Activated gamma-delta T cell treated with anti-CD3 and anti-CD28 coated beads, Interleukin-2, amount 50 U/mL, for 16 hours (primary cell): ENCODE data around the gene ZNF595.
"Not testable (repeated sequence)": the region's sequence is repeated elsewhere in the genome, so short reads cannot be mapped to it uniquely, and the experiment has no call there.

ENCODE experiments used
- DNase-seq: peaks from one replicate; pipeline ENCODE4 v3.0.0-alpha.2; 2020; ENCODE audit warnings: low read depth

Gene ZNF595

DNA sequence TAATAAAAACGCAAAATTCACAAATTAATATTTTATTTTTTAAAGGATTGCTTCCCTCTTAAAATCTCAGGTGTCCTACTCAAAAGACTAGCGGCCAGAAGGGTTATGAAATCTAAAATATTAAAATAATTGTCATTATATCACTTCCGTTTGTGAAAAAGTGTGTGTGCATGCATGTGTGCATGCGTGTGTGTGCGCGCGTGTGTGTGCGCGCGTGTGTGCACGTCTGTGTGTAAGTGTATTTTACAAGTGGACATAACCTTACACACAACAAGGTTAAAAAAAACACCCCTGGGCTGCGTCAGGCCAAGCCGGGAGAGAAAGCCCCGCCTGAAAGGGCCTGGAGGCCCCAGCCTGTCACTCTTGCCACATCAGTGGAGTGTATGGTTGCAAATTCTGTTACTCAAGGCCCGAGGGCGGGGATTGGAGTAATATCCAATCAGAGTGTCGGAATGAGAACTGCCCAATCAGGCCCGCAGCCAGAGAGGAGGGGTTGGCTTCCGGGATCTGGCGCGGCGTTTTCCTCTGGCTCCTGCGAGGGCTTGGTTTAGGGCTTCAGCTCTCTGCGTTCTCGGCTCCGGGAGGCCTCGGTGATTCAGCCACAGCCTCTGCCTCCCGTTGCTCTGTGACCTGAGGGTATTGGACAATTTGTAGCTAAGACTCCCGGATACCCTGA, at the start of gene ZNF595:
ZNF595 (plus strand) TSS at position 518 of the 676 bp plus-strand sequence. CDS start 168 bp downstream, outside the sequence.
- peak; percentile 3 for DNase-seq

DNA sequence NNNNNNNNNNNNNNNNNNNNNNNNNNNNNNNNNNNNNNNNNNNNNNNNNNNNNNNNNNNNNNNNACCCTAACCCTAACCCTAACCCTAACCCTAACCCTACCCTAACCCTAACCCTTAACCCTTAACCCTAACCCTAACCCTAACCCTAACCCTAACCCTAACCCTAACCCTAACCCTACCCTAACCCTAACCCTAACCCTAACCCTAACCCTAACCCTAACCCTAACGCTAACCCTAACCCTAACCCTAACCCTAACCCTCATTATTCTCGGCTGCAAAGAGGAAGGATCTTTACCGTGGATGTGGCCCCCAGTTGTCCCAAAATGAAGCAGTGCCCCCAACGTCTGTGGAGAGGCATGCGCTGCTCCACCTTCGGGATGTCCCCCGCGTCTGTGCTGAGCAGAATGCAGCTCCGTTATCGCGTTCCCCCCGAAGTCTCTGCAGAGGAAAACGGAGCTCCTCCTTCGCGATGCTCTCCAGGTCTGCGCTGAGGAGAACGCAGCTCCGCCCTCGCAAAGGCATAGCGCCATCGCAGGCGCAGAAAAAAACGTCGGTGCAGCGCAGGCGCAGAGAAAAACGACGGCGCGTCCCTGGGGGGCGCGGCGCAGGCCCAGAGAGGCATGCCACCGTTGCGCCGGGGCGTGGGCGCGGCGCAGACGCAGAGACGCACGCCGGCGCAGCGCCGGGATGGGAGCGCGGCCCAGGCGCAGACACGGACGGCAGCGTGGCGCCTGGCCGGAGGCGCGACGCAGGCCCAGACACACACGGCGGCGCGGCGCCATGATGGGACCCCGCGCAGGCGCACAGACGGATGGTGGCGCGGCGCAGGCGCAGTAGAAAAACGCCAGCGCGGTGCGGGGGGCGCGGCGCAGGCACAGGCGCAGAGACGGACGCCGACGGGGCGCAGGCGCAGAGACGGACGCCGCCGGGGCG, 42.9 kb upstream of the ZNF595 start:
- DNase-seq: not testable (repeated sequence)

DNA sequence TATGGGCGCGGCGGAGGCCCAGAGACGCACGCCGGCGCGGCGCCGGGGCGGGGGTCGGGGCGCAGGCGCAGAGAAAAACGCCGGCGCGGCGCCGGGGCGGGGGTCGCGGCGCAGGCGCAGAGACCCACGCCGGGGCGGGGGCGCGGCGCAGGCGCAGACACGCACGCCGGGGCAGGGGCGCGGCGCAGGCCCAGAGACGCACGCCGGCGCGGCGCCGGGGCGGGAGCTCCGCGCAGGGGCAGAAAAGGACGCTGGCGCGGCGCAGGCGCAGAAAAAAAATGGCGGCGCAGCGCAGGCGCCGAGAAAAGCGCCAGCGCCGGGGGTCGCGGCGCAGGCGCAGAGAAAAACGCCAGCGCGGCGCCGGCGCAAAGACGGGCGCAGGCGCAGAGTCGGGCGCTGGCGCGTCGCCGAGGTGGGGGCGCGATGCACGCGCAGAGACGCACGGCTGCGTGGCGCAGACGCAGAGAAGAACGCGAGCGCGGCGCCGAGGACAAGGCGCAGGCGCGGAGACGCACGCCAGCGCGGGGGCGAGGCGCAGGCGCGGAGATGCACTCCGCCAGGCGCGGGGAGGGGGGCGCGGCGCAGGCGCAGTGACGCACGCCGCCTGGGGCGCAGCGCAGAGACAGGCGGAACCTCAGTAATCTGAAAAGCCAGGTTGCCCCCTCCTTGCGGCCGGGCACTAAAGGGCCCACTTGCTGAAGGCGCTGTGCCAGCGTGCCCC, 41.9 kb upstream of the ZNF595 start:
- not testable (repeated sequence) for DNase-seq

DNA sequence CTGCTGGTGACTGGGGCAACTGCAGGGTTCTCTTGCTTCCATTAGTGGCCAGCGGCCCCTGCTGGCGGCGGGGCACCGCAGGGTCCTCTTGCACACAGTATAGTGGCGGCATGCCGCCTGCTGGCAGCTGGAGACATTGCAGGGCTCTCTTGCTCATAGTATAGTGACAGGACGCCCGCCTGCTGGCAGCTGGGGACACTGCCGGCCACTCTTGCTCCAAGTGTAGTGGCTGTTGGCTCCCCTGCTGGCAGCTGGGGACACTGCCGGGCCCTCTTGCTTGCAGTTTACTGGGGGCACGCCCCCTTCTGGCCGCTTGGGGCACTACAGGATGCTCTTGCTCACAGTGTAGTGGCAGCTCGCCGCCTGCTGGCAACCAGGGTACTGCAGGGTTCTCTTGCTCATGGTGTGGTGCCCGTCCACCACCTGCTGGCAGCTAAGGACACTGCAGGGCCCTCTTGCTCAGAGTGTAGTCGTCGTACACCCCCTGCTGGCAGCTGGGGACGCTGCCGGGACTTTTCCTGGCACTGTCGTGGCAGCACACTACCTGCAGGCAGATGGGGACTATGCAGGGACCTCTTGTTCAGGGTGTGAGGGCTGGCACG, 41.2 kb upstream of the ZNF595 start:
- DNase-seq: not testable (repeated sequence)

DNA sequence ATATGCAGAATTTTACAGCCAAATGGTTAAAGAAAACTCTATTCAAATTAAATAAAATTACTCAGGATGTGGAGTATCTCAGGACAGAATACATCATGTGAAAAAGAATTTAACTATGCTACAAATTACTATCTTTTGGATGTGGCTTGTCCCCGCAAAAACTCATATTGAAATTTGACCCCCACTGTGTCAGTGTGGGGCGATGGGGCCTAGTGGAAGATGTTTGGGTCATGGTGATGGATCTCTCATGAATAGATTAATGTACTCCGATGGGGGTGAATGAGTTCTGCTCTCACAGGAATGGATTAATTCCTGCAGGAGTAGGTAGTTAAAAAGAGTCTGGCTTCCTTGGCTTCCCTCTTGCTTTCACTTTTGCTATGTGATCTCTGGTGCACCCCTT, 35.0 kb upstream of the ZNF595 start:
- DNase-seq: not testable (repeated sequence)

DNA sequence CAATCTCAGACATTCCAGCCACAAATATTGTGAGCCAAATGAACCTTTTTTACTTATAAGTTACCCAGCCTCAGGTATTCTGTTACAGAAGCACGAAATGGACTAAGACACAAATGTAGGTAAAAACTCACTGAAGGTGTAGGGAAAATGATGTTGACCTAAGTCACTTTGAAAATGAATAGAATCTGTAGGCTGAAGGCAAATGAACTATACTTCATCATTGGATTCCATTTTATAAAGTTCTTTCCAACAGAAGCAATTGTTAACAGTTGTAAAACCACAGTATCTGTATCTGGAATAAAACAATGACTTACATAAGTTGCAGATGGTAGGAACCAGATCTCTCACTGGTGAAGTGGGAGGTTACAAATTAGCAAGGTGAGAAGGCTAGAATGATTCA, 34.5 kb upstream of the ZNF595 start:
- DNase-seq: not testable (repeated sequence)

DNA sequence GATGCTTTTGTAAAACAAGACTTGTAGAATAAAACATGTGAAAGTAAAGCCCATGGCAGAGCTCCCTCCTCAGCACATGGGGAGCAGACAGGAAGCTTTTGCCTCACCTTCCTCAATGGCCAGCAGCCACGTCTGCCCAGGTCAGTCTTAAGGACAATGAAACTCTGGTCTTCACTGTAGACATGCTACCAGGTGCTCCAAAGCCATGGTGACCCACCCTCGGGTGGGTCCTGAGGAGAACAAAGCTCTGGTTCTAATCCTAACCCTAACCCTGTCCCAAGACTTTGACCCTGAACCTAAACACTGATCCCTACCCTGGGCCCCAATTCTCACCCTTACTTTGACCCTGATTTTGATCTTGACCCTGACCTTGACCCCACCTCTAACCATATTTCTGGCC, 30.2 kb upstream of the ZNF595 start:
- not testable (repeated sequence) for DNase-seq

DNA sequence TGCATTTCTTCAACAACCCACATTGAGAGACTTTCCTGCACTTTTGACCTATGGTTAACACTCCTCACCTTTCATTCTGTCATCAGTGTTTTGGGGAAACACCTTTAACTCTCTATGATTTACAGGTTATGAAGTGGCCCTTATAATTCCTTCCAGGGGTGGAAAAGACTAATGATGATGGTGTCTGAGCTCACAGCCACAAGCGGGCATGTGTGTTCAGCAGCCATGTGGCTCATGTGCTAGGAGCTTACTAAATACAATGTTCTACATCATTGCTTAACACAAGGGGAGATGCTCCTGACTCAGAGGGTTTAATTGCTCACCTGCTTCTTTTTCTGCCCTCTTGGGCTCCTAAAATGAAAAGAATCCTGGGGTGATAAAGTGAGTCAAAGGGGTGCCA, 28.8 kb upstream of the ZNF595 start:
- not testable (repeated sequence) for DNase-seq

DNA sequence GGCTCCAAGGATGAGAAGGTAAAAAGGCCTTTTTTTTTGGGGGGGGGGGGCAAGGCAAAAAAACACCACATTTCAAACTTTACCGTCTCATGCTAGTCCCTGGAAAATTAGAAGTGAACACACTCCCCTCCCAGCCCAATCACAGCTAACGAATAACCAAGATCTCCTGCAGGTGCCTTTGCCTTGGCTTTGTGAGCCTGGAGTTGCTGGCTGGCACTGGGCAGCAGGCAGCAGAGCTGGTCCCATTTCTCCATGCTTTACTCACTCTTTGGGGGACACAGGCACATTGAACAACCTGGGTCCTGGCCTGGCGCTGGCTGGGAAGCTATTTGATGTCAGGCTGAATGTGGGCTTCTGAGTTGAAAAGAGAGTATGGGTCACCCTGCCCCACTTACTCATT, 25.6 kb upstream of the ZNF595 start:
- not testable (repeated sequence) for DNase-seq

DNA sequence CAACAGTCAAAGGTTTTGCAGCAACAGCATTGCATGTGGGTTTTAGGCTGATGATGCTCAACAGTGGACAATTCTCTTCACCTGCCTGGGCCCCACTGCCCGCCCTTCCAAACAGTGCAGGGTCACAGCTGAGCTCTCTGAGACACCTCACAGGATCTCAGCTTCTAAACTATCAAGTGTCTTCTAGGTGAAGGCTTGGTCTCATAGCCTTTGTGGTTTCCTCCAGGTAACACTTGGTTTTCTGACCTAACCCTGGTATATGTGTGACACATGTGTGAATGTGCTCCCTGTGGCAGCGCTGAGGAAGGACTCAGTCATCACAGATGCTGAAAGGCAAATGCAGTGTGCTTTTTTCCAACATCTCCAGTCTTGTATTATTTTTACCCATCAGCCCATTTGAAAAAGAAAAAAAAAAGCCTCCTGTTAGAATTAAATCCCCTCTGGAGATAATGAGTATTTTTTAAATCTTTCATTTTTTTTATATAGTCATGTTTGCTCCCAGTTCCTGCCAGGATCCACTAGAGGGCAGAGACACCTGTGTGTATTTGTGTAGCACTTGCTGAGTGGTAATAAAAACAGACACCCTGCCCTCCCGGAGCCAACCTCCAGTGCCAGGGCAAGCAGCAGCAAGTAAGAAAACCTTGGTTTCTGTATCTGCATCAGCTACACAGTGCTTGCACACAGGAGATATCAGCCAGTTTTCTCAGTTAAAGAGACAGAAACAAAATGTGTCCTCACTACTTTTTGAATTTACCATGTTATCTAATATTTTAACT, 24.2 kb upstream of the ZNF595 start:
- DNase-seq: not testable (repeated sequence)

DNA sequence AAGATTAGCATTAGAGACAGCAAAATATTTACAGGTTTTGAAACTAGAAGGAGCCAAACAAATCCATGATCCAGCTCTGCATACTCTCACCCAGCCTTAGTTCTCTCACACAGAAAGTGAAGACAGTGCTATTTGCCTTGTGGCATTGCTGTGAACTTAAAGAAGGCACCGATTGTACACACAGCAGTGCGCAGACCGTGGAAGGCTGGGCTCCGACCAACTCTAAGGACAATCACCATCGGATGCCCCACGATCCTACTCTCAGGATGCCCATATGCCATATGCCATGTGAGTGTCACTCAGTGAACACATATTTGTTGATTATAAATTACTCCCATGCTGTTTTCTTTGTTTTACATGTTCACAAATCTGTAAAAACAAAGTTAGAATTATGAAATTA, 19.8 kb upstream of the ZNF595 start:
- DNase-seq: not testable (repeated sequence)

DNA sequence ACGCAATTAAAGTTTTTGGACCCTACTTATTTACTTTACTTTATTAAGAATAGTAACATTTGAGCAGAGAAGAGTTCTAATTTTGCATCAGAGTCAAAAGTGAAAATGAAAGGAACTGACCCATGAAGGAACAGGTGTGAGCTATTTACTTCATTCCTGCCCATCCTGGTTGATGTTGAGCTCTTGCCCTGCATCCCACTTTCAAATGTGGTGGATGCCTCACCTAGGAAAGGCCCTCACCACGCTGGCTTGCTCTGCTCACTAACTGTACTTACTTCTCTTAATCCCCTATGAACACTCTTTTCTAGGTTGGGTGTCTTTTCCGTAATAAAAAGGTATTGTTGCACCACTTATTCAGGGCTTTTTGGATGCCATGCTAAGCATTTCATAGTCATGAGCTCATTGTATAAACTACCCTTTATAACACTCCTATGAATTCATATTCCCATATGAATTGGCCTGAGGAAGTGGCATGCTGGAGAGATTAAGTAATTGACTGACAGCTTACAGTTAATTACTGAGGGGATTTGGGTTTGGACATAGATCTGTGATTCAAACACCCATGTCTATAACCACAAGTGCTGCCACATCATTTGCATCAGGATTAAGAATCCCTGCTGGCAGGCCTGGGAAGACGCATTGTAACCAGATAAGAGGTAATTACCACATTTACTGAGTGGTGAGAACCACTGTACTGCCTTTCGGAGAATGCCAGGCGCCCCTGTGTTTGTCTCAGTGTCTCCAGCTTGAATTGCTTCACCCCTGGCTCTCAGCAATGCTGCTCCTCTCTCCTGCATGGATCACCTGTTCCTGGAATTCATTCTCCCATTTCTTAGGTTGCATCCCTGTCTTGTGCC, 16.3 kb upstream of the ZNF595 start:
- not testable (repeated sequence) for DNase-seq

DNA sequence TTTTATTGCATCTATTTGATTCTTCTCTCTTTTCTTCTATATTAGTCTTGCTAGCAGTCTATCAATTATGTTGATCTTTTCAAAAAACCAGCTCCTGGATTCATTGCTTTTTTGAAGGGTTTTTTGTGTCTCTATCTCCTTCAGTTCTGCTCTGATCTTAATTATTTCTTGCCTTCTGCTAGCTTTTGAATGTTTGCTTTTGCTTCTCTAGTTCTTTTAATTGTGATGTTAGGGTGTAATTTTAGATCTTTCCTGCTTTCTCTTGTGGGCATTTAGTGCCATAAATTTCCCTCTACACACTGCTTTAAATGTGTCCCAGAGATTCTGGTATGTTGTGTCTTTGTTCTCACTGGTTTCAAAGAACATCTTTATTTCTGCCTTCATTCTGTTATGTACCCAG, 14.9 kb upstream of the ZNF595 start:
- not testable (repeated sequence) for DNase-seq

DNA sequence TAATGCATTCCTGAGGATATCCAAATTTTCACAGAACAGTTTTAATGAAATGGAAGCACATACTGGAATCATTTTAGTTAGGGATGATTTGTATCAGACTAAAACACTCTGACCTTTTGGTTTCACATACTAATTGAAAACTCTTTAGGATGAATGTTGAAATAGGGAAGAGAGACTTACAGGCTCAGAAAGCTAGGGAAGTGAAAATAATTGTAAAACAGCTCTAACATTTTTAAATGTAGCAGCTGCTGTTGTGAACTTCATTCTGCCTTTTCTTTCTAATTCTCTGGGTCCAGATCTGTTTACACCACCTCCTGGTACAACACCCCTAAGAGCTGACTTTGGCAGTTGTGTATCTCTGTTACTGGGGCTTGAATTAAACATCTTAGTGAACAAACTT, 9.7 kb upstream of the ZNF595 start:
- DNase-seq: not testable (repeated sequence)

DNA sequence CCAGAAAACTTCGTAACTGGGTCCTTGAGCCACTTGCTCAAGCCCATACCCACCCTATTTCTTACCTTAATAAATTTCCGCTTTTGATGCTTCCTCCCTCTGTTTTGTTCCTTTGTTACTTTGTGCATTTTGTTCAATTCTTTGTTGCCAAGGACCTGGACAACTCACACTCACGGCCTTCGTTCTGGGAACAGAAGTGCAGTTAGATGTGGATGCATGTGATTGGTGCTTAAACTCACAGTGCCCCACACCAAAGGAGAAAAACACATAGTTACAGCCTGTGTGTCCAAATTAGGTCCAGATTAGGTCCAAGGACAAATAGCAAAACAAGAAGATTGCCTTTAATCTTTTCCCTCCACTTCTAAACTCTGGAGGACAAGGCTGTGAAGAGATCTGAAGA, 1.9 kb upstream of the ZNF595 start:
- not testable (repeated sequence) for DNase-seq

DNA sequence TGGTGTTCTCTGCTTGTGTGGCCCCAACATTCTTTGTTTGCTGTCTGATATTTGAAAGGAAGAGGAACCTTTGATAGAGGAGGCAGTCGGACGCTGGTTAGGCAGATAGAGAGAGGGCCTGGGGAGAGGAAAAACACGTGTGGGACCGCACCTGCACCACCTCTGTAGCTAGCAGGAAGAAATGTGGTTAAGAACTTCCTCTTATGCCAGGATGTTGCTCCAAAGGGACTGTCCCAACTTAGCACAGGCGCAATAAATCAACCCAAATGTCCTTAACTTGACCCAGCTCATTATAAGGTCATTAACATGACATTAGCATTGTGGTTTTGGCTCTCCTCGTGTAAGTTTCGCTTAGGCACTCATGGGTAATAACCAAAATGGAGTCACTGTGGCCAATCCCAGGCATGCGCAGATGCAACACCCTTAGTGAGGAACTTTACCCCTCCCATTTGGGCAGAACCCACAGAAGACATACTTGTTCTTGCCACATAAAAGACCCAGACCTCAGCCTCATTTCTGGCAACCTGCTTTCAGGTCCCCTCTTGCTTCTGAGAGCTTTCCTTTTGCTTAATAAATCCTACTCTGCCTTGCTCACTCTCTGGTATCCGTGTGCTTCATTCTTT, 1.4 kb upstream of the ZNF595 start:
- DNase-seq: not testable (repeated sequence)

DNA sequence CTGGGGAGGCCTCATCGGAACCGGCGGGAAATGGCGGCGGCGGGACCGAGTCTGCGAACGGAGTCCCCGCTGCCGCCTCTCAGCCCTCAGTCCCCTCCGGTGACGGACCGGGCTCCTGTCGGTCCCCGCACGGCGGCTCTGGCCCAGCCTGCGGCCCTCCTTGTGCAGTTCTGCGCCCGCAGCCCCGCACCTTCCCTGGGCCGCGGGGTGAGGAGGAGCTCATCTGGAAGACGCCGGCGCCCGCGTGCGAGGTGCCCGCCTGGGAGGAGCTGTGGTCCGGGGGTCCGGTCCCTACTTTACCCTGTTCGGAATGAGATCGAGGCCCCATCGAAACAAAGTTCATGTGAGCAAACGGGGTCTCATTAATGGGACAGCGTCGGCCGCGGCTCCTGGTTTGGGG, 400 bp downstream of the ZNF595 start:
- DNase-seq: not testable (repeated sequence)

DNA sequence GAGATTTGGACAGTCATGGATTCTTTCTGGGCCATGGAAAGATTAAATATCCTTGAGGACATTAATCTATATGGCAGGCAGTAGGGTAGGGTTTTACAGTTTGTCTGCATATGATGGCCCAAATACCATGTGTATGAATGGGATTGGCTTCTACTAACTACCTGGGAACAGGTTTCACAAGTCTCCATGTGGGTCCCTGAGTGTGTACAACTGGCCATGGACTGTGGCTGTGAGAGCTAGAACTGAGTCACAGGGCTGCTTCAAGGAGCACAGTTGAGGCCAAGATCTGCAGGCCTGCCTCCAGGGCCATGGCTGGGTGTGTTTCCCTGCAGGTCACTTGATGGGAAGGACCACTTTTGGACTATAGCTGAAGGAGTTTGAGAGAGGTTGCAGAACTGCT, 11.6 kb downstream of the ZNF595 start:
- DNase-seq: not testable (repeated sequence)

DNA sequence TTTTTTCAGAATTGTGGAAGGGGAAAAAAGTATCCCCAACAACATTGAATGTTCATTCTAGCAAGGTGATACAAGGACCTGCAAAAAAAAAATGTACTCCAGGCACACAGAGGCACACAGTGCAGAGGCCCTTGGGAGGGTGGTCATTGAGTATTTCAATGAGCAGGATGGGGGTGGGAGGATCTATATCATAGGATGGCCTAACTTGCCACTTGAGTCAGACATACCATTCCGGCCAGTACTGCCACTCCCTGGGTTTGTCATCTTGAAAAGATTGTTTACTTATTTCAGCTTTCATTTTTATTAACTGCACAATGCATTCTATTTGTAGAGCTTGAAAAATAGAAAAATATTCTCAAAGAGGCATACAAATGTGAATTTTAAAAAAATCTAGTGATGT, 18.7 kb downstream of the ZNF595 start:
- DNase-seq: no peak

DNA sequence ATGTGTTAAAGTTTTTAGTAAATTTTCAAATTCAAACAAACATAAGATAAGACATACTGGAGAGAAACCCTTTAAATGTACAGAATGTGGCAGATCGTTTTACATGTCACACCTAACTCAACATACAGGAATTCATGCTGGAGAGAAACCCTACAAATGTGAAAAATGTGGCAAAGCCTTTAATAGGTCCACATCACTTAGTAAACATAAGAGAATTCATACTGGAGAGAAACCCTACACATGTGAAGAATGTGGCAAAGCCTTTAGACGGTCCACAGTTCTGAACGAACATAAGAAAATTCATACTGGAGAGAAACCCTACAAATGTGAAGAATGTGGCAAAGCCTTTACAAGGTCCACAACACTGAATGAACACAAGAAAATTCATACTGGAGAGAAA, 32.8 kb downstream of the ZNF595 start:
- DNase-seq: no peak
